GM23338 (cell line): ENCODE measurements around the gene KRTAP5-1. TPM values are rescaled to one million over a fixed set of nuclear protein-coding genes. Genes with fewer than 3 reads are reported as not detected.

Experiments
- ATAC-seq: fragments of 200-7000 bp; cut with Tn5 transposase; 3 replicates; pipeline ENCODE4 v1.9.1; 2020
- DNase-seq: peaks from one replicate; pipeline ENCODE4 v3.0.0-alpha.2; 2015; ENCODE audit warnings: low spot score
- H2AFZ ChIP-seq: fragments of 200-600 bp; sonication (generic); 2 replicates; pipeline ENCODE4 v1.8.0; 2016; ENCODE audit warnings: antibody characterized with exemption, mild to moderate bottlenecking, moderate library complexity
- H3F3A ChIP-seq: fragments of 200-600 bp; sonication (generic); replicated peaks from 2 replicates; pipeline ENCODE4 v1.8.0; 2017; ENCODE audit warnings: antibody characterized with exemption, mixed run types, low read depth
- H3K27ac ChIP-seq: fragments of 200-600 bp; sonication (generic); 2 replicates; pipeline ENCODE4 v1.6.1; 2016; ENCODE audit warnings: low read depth
- H3K27me3 ChIP-seq: fragments of 200-600 bp; sonication (generic); 2 replicates; pipeline ENCODE4 v1.8.0; 2016; ENCODE audit warnings: mild to moderate bottlenecking, mixed run types, moderate library complexity; ENCODE audit not compliant: insufficient read depth
- H3K36me3 ChIP-seq: fragments of 200-600 bp; sonication (generic); 2 replicates; pipeline ENCODE4 v1.8.0; 2016; ENCODE audit warnings: mild to moderate bottlenecking; ENCODE audit not compliant: insufficient read depth
- H3K4me1 ChIP-seq: fragments of 200-600 bp; sonication (generic); 2 replicates; pipeline ENCODE4 v1.8.0; 2016; ENCODE audit warnings: mild to moderate bottlenecking, moderate library complexity; ENCODE audit not compliant: insufficient read depth
- H3K4me2 ChIP-seq: fragments of 200-600 bp; sonication (generic); 2 replicates; pipeline ENCODE4 v1.7.1; 2017; ENCODE audit warnings: mixed run types
- H3K4me3 ChIP-seq: fragments of 200-600 bp; sonication (generic); 2 replicates; pipeline ENCODE4 v1.6.1; 2016; ENCODE audit warnings: mixed run types
- H3K79me2 ChIP-seq: fragments of 200-600 bp; sonication (generic); replicated peaks from 2 replicates; pipeline ENCODE4 v1.8.0; 2017; ENCODE audit warnings: mild to moderate bottlenecking; ENCODE audit not compliant: insufficient read depth
- H3K9me2 ChIP-seq: fragments of 200-600 bp; sonication (generic); 2 replicates; pipeline ENCODE4 v1.8.0; 2017; ENCODE audit not compliant: insufficient read depth
- H4K20me1 ChIP-seq: fragments of 200-600 bp; sonication (generic); replicated peaks from 2 replicates; pipeline ENCODE4 v1.8.0; 2017; ENCODE audit warnings: mild to moderate bottlenecking; ENCODE audit not compliant: insufficient read depth
- H3K27ac Mint-ChIP-seq: 2 replicates; pipeline ENCODE4 v1.8.0; 2020; ENCODE audit warnings: inconsistent platforms, mild to moderate bottlenecking, moderate library complexity, mixed read lengths
- H3K27me3 Mint-ChIP-seq: 3 replicates; pipeline ENCODE4 v1.8.0; 2022; ENCODE audit warnings: low read depth, mild to moderate bottlenecking, moderate library complexity, mixed read lengths, inconsistent platforms; ENCODE audit not compliant: insufficient read depth, poor library complexity
- H3K36me3 Mint-ChIP-seq: 3 replicates; pipeline ENCODE4 v1.8.0; 2021; ENCODE audit warnings: low read depth, mild to moderate bottlenecking, inconsistent platforms, moderate library complexity, mixed read lengths
- H3K4me1 Mint-ChIP-seq: 3 replicates; pipeline ENCODE4 v1.8.0; 2020; ENCODE audit warnings: mild to moderate bottlenecking, inconsistent platforms, mixed read lengths
- H3K4me3 Mint-ChIP-seq: 3 replicates; pipeline ENCODE4 v1.8.0; 2021; ENCODE audit warnings: moderate library complexity, mild to moderate bottlenecking, inconsistent platforms, mixed read lengths
- H3K9me3 Mint-ChIP-seq: 3 replicates; pipeline ENCODE4 v1.8.0; 2020; ENCODE audit warnings: moderate library complexity, mild to moderate bottlenecking, inconsistent platforms, mixed read lengths
- CREB1 ChIP-seq: fragments of 250-450 bp; sonication (Bioruptor Pico); IDR thresholded peaks from 2 replicates; pipeline ENCODE4 v1.5.0; 2020; ENCODE audit warnings: low read depth, mild to moderate bottlenecking, moderate library complexity
- EZH2 ChIP-seq: fragments of 200-600 bp; sonication (generic); IDR thresholded peaks from one replicate; pipeline ENCODE4 v1.8.0; 2017; ENCODE audit warnings: antibody characterized with exemption, mild to moderate bottlenecking, low read depth; ENCODE audit not compliant: unreplicated experiment
- EZH2phosphoT487 ChIP-seq: fragments of 200-600 bp; sonication (generic); IDR thresholded peaks from one replicate; pipeline ENCODE4 v1.8.1; 2018; ENCODE audit warnings: antibody characterized with exemption; ENCODE audit not compliant: unreplicated experiment
- JUNB ChIP-seq: IDR thresholded peaks from one replicate; pipeline ENCODE4 v1.6.1; 2016; ENCODE audit warnings: antibody characterized with exemption; ENCODE audit not compliant: unreplicated experiment
- NANOG ChIP-seq: IDR thresholded peaks from 2 replicates; pipeline ENCODE4 v1.6.1; 2016; ENCODE audit warnings: antibody characterized with exemption, borderline replicate concordance
- POLR2AphosphoS5 ChIP-seq: IDR thresholded peaks from 2 replicates; pipeline ENCODE4 v1.6.1; 2016; ENCODE audit warnings: antibody characterized with exemption, low read depth
- STAT1 ChIP-seq: IDR thresholded peaks from one replicate; pipeline ENCODE4 v1.6.1; 2016; ENCODE audit warnings: antibody characterized with exemption; ENCODE audit not compliant: unreplicated experiment
- ZNF331 ChIP-seq: fragments of 250-450 bp; sonication (Bioruptor Pico); IDR thresholded peaks from 2 replicates; pipeline ENCODE4 v1.5.0; 2020; ENCODE audit warnings: low read depth, mild to moderate bottlenecking, moderate library complexity
- polyA plus RNA-seq: library from polyadenylated mRNA; unstranded; fragments of >200 nt; fragmentation: Nextera tagmentation; extraction: Ambion mirVana; gene quantifications from 2 replicates; pipeline ENCODE4 v1.2.1, GENCODE V29; 2016
- total RNA-seq: library from RNA; depleted of rRNA; stranded (reverse); fragments of >200 nt; shearing (Covaris generic); gene quantifications from 2 replicates; pipeline ENCODE4 v1.2.3, GENCODE V29; 2014
- TF ChIP-seq, protein P1 (sequence below): IDR thresholded peaks from 2 replicates; pipeline ENCODE4 v1.6.1; 2016; ENCODE audit warnings: antibody characterized with exemption
- TF ChIP-seq, protein P2 (sequence below): fragments of 250-450 bp; sonication (Bioruptor Pico); IDR thresholded peaks from 2 replicates; pipeline ENCODE4 v1.5.0; 2020; ENCODE audit warnings: mild to moderate bottlenecking, moderate library complexity
- TF ChIP-seq, protein P3 (sequence below): IDR thresholded peaks from one replicate; pipeline ENCODE4 v1.6.1; 2018; ENCODE audit warnings: antibody characterized with exemption; ENCODE audit not compliant: unreplicated experiment

Gene KRTAP5-1
- total and polyA plus RNA-seq, 2 experiments from 2014 or later, result not detected

DNA sequence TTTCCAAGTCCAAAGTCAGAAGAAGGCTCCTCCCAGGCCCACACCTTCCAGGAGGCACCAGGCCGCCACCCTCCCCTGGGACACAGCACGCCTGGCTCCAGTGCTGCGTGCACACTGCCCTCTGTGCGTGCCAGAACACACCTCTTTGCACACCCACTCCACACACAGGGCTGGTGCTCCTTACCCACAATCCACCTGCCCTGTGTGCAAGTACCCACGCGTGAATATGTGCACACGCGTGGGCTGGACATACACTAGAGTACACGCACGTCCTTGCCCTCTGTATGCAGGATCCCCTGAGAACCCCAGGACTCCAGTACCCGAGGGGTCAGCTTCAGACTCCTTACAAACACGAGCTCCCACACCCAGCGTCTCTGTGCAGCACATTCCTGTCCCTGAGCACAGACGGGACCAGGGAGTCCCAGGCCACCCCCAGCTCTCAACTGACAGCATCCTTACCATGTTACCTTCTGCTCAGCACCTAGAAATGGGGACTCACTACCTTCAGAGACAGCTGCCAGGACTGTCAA is 15.8 kb downstream of the KRTAP5-1 start:
- Histone ChIP-seq H3K9me2 (no peaks in the 10 kb centered on the region), H3K4me2 (no peak overlapping the region), H3K27me3 (peaks cover 47% of the 10 kb centered on the region), H3K79me2 (no peaks in the 10 kb centered on the region), H3K4me1 (peaks cover 35% of the 10 kb centered on the region), H3K27ac (no peak overlapping the region), H4K20me1 (no peaks in the 10 kb centered on the region), H2AFZ (no peak overlapping the region), H3F3A (peaks cover 5% of the 10 kb centered on the region; the same call in 1 of the 2 replicates), H3K4me3 (no peak overlapping the region), H3K36me3 (no peaks in the 10 kb centered on the region)
- Mint-ChIP-seq H3K4me3 (no peak overlapping the region; the same call in 2 of the 3 replicates), H3K27ac (no peak overlapping the region), H3K27me3 (peaks cover 38% of the 10 kb centered on the region), H3K4me1 (peaks cover 21% of the 10 kb centered on the region), H3K36me3 (no peaks in the 10 kb centered on the region), H3K9me3 (no peaks in the 10 kb centered on the region)
- no peak for DNase-seq
- no peak for ATAC-seq
- no peak for TF ChIP-seq CREB1 (CRISPR knock-in tag)
- TF ChIP-seq EZH2phosphoT487, result no peak

DNA sequence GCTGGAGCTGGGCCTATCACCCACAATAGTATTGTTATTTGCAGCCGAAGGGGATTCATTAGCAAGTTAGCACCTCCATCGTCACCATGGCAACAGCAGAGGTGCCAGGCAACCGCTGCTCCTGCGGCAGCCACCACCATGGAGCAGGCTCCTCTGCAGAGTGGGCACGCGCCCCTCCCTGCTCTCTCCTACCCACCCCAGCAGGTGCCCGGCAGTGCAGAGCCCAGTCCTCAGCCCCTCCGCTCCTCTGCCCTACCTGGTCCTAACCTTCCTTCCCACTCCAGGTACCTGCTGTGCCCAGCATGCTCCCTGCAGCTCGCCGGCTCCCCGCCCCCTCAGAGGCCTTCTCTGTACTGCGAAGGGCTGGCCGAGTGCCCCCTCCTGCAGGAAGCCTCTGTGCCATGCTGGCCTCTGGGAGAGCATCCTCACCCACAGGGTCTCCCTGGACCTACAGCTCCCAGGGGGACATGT is 16.6 kb downstream of the KRTAP5-1 start:
- Histone ChIP-seq H3K4me2 (peak overlapping the region; percentile 64), H3K27ac (no peak overlapping the region), H3K27me3 (peaks cover 39% of the 10 kb centered on the region), H3K79me2 (no peaks in the 10 kb centered on the region), H3K36me3 (no peaks in the 10 kb centered on the region), H3K4me3 (peak overlapping the region; percentile 30; the same call in 1 of the 2 replicates), H2AFZ (no peak overlapping the region), H3K9me2 (no peaks in the 10 kb centered on the region), H3K4me1 (peaks cover 32% of the 10 kb centered on the region), H3F3A (peaks cover 5% of the 10 kb centered on the region; the same call in 1 of the 2 replicates), H4K20me1 (no peaks in the 10 kb centered on the region)
- peak; percentile 29 for ATAC-seq
- peaks cover 32% of the 10 kb centered on the region for H3K27me3 Mint-ChIP-seq
- H3K36me3 Mint-ChIP-seq, result no peaks in the 10 kb centered on the region
- H3K4me1 Mint-ChIP-seq, result peaks cover 21% of the 10 kb centered on the region
- H3K9me3 Mint-ChIP-seq, result no peaks in the 10 kb centered on the region
- peak; percentile 91 for DNase-seq
- H3K4me3 Mint-ChIP-seq, result peak overlapping the region; percentile 27; the same call in 1 of the 3 replicates
- no peak overlapping the region for H3K27ac Mint-ChIP-seq
- TF ChIP-seq ZNF331 (CRISPR knock-in tag), result no peak
- TF ChIP-seq, protein P1, sequence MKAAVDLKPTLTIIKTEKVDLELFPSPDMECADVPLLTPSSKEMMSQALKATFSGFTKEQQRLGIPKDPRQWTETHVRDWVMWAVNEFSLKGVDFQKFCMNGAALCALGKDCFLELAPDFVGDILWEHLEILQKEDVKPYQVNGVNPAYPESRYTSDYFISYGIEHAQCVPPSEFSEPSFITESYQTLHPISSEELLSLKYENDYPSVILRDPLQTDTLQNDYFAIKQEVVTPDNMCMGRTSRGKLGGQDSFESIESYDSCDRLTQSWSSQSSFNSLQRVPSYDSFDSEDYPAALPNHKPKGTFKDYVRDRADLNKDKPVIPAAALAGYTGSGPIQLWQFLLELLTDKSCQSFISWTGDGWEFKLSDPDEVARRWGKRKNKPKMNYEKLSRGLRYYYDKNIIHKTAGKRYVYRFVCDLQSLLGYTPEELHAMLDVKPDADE, result no peak
- no peak for TF ChIP-seq NANOG
- no peak for TF ChIP-seq JUNB
- TF ChIP-seq, protein P2, sequence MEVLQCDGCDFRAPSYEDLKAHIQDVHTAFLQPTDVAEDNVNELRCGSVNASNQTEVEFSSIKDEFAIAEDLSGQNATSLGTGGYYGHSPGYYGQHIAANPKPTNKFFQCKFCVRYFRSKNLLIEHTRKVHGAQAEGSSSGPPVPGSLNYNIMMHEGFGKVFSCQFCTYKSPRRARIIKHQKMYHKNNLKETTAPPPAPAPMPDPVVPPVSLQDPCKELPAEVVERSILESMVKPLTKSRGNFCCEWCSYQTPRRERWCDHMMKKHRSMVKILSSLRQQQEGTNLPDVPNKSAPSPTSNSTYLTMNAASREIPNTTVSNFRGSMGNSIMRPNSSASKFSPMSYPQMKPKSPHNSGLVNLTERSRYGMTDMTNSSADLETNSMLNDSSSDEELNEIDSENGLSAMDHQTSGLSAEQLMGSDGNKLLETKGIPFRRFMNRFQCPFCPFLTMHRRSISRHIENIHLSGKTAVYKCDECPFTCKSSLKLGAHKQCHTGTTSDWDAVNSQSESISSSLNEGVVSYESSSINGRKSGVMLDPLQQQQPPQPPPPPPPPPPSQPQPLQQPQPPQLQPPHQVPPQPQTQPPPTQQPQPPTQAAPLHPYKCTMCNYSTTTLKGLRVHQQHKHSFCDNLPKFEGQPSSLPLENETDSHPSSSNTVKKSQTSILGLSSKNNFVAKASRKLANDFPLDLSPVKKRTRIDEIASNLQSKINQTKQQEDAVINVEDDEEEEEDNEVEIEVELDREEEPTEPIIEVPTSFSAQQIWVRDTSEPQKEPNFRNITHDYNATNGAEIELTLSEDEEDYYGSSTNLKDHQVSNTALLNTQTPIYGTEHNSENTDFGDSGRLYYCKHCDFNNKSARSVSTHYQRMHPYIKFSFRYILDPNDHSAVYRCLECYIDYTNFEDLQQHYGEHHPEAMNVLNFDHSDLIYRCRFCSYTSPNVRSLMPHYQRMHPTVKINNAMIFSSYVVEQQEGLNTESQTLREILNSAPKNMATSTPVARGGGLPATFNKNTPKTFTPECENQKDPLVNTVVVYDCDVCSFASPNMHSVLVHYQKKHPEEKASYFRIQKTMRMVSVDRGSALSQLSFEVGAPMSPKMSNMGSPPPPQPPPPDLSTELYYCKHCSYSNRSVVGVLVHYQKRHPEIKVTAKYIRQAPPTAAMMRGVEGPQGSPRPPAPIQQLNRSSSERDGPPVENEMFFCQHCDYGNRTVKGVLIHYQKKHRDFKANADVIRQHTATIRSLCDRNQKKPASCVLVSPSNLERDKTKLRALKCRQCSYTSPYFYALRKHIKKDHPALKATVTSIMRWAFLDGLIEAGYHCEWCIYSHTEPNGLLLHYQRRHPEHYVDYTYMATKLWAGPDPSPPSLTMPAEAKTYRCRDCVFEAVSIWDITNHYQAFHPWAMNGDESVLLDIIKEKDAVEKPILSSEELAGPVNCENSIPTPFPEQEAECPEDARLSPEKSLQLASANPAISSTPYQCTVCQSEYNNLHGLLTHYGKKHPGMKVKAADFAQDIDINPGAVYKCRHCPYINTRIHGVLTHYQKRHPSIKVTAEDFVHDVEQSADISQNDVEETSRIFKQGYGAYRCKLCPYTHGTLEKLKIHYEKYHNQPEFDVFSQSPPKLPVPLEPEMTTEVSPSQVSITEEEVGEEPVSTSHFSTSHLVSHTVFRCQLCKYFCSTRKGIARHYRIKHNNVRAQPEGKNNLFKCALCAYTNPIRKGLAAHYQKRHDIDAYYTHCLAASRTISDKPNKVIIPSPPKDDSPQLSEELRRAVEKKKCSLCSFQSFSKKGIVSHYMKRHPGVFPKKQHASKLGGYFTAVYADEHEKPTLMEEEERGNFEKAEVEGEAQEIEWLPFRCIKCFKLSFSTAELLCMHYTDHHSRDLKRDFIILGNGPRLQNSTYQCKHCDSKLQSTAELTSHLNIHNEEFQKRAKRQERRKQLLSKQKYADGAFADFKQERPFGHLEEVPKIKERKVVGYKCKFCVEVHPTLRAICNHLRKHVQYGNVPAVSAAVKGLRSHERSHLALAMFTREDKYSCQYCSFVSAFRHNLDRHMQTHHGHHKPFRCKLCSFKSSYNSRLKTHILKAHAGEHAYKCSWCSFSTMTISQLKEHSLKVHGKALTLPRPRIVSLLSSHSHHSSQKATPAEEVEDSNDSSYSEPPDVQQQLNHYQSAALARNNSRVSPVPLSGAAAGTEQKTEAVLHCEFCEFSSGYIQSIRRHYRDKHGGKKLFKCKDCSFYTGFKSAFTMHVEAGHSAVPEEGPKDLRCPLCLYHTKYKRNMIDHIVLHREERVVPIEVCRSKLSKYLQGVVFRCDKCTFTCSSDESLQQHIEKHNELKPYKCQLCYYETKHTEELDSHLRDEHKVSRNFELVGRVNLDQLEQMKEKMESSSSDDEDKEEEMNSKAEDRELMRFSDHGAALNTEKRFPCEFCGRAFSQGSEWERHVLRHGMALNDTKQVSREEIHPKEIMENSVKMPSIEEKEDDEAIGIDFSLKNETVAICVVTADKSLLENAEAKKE (CRISPR knock-in tag), result no peak
- TF ChIP-seq, protein P3, sequence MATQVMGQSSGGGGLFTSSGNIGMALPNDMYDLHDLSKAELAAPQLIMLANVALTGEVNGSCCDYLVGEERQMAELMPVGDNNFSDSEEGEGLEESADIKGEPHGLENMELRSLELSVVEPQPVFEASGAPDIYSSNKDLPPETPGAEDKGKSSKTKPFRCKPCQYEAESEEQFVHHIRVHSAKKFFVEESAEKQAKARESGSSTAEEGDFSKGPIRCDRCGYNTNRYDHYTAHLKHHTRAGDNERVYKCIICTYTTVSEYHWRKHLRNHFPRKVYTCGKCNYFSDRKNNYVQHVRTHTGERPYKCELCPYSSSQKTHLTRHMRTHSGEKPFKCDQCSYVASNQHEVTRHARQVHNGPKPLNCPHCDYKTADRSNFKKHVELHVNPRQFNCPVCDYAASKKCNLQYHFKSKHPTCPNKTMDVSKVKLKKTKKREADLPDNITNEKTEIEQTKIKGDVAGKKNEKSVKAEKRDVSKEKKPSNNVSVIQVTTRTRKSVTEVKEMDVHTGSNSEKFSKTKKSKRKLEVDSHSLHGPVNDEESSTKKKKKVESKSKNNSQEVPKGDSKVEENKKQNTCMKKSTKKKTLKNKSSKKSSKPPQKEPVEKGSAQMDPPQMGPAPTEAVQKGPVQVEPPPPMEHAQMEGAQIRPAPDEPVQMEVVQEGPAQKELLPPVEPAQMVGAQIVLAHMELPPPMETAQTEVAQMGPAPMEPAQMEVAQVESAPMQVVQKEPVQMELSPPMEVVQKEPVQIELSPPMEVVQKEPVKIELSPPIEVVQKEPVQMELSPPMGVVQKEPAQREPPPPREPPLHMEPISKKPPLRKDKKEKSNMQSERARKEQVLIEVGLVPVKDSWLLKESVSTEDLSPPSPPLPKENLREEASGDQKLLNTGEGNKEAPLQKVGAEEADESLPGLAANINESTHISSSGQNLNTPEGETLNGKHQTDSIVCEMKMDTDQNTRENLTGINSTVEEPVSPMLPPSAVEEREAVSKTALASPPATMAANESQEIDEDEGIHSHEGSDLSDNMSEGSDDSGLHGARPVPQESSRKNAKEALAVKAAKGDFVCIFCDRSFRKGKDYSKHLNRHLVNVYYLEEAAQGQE, result no peak
- no peak for TF ChIP-seq CREB1 (CRISPR knock-in tag)
- TF ChIP-seq STAT1, result no peak
- TF ChIP-seq EZH2phosphoT487, result no peak
- no peak for TF ChIP-seq POLR2AphosphoS5
- no peak for TF ChIP-seq EZH2
